K562 (cell line): Measurements from ENCODE around the gene PSMD2. TPM values are rescaled to one million over a fixed set of nuclear protein-coding genes. Genes with fewer than 3 reads are reported as not detected.

Source experiments
- E4F1 ChIP-seq: fragments of 250-450 bp; sonication (Bioruptor Pico); IDR thresholded peaks from 2 replicates; pipeline ENCODE4 v1.5.0; 2021; ENCODE audit warnings: mild to moderate bottlenecking, borderline replicate concordance
- EP400 ChIP-seq: fragments of 450-650 bp; IDR thresholded peaks from 2 replicates; pipeline ENCODE4 v1.6.1; 2017; ENCODE audit warnings: antibody characterized with exemption, mild to moderate bottlenecking, moderate library complexity
- GTF2A2 ChIP-seq: IDR thresholded peaks from 2 replicates; pipeline ENCODE4 v1.6.1; 2016; ENCODE audit warnings: mild to moderate bottlenecking, missing genetic modification characterization, missing compliant biosample characterization
- HDAC1 ChIP-seq, 2 experiments: fragments of 450-650 bp; IDR thresholded peaks; 2 replicates each; pipeline ENCODE4 v1.6.1; 2016 to 2017; ENCODE audit warnings: inconsistent platforms in 1 of 2, mild to moderate bottlenecking in 1 of 2, moderate library complexity in 1 of 2
- HDGF ChIP-seq: fragments of 450-650 bp; IDR thresholded peaks from 2 replicates; pipeline ENCODE4 v1.6.1; 2016
- NUFIP1 ChIP-seq: fragments of 450-650 bp; IDR thresholded peaks from 2 replicates; pipeline ENCODE4 v1.6.1; 2018; ENCODE audit not compliant: partially characterized antibody
- POLR2B ChIP-seq: fragments of 450-650 bp; IDR thresholded peaks from 2 replicates; pipeline ENCODE4 v1.6.1; 2018; ENCODE audit warnings: low read depth; ENCODE audit not compliant: partially characterized antibody
- REST ChIP-seq, 2 experiments: fragments of 450-650 bp; formaldehyde crosslinking in 1 of 2; IDR thresholded peaks; 2 replicates each; pipeline versions ENCODE4 v1.4.0 to v1.6.1; 2014 to 2020; ENCODE audit warnings: mild to moderate bottlenecking in 2 of 2, borderline replicate concordance in 1 of 2, low read depth in 1 of 2
- TAF9B ChIP-seq: fragments of 450-650 bp; IDR thresholded peaks from 2 replicates; pipeline ENCODE4 v1.6.1; 2018; ENCODE audit warnings: mild to moderate bottlenecking; ENCODE audit not compliant: partially characterized antibody
- TCF3 ChIP-seq: sonication (generic); formaldehyde crosslinking; IDR thresholded peaks from 2 replicates; pipeline ENCODE4 v1.4.0; 2020; ENCODE audit warnings: mild to moderate bottlenecking, missing genetic modification reagents
- VEZF1 ChIP-seq: fragments of 200-800 bp; sonication (Bioruptor generic); IDR thresholded peaks from 2 replicates; pipeline ENCODE4 v1.6.1; 2017; ENCODE audit warnings: missing genetic modification characterization, missing compliant biosample characterization
- ZC3H11A ChIP-seq: IDR thresholded peaks from 2 replicates; pipeline ENCODE4 v1.6.1; 2012; ENCODE audit warnings: low read depth, low read length, improper control_type of control experiment
- polyA plus RNA-seq, 8 experiments: library from polyadenylated mRNA; depleted of rRNA in 4 of 8; stranded (reverse) in 5 of 8; unstranded in 3 of 8; fragments of >200 nt; fragmentation: Nextera tagmentation in 2 of 8; fragmentation: Illumina TruSeq in 1 of 8; extraction: Ambion mirVana in 2 of 8; extraction: Trizol in 1 of 8; gene quantifications; 2 replicates each; pipeline versions ENCODE4 v1.2.1 to v1.2.3, GENCODE V29; 2011 to 2014; ENCODE audit warnings: inconsistent platforms in 1 of 8, missing spikeins in 1 of 8
- total RNA-seq, 7 experiments: library from RNA; depleted of rRNA in 6 of 7; stranded (reverse); fragments of >200 nt in 6 of 7; fragmentation: Illumina TruSeq in 2 of 7; extraction: Trizol in 2 of 7; gene quantifications; 2 replicates each; pipeline versions ENCODE4 v1.2.1 to v1.2.3, GENCODE V29; 2011 to 2021; ENCODE audit warnings: low replicate concordance in 1 of 7

The PSMD2 gene
- total and polyA plus RNA-seq, 9 of the 15 experiments (the other 6 are each of a cell fraction or from before 2014, with no cell fraction given), result 152 to 484 (median 295) TPM

- TF ChIP-seq EP400 (peak; percentile 30; the same call in 1 of the 2 replicates), TCF3 (CRISPR knock-in tag) (0 out of 2 replicates have a peak, but pooled peaks have one; percentile 10), POLR2B (no peak), VEZF1 (CRISPR knock-in tag) (peak; percentile 43; the same call in 1 of the 2 replicates), NUFIP1 (no peak), TAF9B (no peak), GTF2A2 (tag) (no peak), HDGF (0 out of 2 replicates have a peak, but pooled peaks have one; percentile 67), E4F1 (CRISPR knock-in tag) (no peak), ZC3H11A (no peak), REST (IDR thresholded peaks at IDR 0.05; ENCODE audit: borderline replicate concordance) (peak; percentile 43; the same call in 1 of the 2 replicates), REST (CRISPR knock-in tag; IDR thresholded peaks at IDR 0.05; ENCODE audit: low read depth) (no peak), HDAC1 (IDR thresholded peaks at IDR 0.05) (0 out of 4 replicates have a peak, but pooled peaks of 1 of the 2 experiments have one; percentile 29)
Measured at GRCh38 chr3:184345317-184346144, 46.5 kb downstream of the PSMD2 start (continued).
